Natural killer cell treated with Interleukin-12 subunit alpha and Interleukin-12 subunit beta and Interleukin-15 and Interleukin-18, amount 100 ng/mL, for 72 hours (primary cell): Measurements from ENCODE around the gene MND1. TPM values are rescaled to one million over a fixed set of nuclear protein-coding genes. Genes with fewer than 3 reads are reported as not detected.

ENCODE experiments used
- ATAC-seq, 2 donors: fragments of 150-1000 bp; cut with Tn5 transposase in 1 of 2; sonication (Bioruptor Pico), chemical (Tn5 transposase) in 1 of 2; 2 replicates each; pipeline ENCODE4 v1.10.0; 2021
- DNase-seq: peaks from one replicate; pipeline ENCODE4 v3.0.0; 2022; ENCODE audit warnings: low spot score
- H3K27ac Mint-ChIP-seq, 2 donors: 1 replicate in 1 of 2; 2 replicates in 1 of 2; pipeline ENCODE4 v1.8.0; 2022; ENCODE audit warnings: mixed read lengths in 2 of 2, mild to moderate bottlenecking in 1 of 2, moderate library complexity in 1 of 2
- H3K27me3 Mint-ChIP-seq, 2 donors: 1 replicate in 1 of 2; 2 replicates in 1 of 2; pipeline ENCODE4 v1.8.0; 2022; ENCODE audit warnings: mixed read lengths in 2 of 2
- H3K36me3 Mint-ChIP-seq: one replicate; pipeline ENCODE4 v1.8.0; 2022; ENCODE audit warnings: mixed read lengths
- H3K4me1 Mint-ChIP-seq, 2 donors: 1 replicate in 1 of 2; 2 replicates in 1 of 2; pipeline ENCODE4 v1.8.0; 2022; ENCODE audit warnings: low read depth in 2 of 2, mixed read lengths in 2 of 2, mild to moderate bottlenecking in 1 of 2
- H3K4me3 Mint-ChIP-seq: one replicate; pipeline ENCODE4 v1.8.0; 2022; ENCODE audit warnings: mixed read lengths
- H3K9me3 Mint-ChIP-seq: 2 replicates; pipeline ENCODE4 v1.8.0; 2022; ENCODE audit warnings: mixed read lengths
- total RNA-seq, 2 donors: library from RNA; stranded (reverse); gene quantifications; one replicate each; pipeline ENCODE4 v1.2.3, GENCODE V29; 2022

MND1 gene, protein sequence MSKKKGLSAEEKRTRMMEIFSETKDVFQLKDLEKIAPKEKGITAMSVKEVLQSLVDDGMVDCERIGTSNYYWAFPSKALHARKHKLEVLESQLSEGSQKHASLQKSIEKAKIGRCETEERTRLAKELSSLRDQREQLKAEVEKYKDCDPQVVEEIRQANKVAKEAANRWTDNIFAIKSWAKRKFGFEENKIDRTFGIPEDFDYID
- total RNA-seq = 10 to 100 TPM; 13.5 to 18.2 TPM

DNA sequence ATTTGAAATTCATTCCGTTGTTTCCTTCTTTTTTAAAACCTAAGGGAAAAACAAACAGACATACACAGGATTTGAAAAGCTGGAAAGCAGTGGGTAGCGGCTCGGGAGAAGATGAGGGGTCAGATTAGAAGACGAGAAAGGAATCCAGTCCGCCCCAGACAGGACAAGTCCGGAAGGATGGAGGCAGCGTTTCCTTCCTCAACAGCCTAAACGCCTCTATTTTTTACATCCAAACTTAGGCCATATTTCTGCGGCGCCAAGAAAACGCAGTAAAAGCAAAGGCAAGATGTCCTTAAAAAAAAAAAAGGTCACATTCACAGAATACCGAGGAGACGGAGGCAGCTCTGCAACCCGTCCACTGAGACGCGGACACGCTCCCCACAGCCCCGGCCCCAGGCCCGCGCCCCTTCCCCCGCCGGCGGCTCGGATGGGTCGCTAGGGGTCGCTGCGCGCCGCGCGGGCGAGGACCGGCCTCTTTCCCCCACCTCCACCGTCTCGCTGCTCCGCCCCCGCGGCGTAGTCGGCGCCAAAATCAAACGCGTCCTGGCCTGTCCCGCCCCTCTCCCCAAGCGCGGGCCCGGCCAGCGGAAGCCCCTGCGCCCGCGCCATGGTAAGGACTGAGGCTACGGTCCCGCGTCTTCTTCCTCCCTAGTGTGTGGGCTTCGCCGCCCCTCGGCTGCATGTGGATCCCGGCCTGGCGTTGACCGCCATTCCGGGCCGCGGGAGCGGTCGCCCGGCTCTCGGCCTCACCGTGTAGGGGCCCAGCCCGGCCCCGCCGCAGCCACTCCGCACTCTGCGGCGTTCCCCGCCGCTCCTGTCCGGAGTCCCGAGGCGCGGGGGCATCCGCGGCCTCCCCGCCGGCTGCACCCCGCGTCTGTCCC, at the start of gene MND1:
Gene MND1 (plus strand): TSS at position 558 of the 881 bp plus-strand sequence. CDS start 50 bp downstream, at position 608.
- H3K36me3 Mint-ChIP-seq = no peaks in the 10 kb centered on the region
- peaks cover 7 to 25% of the 10 kb centered on the region in 2 donors for H3K4me1 Mint-ChIP-seq
- H3K27me3 Mint-ChIP-seq = peaks cover 11% of the 10 kb centered on the region in 2 donors
- H3K27ac Mint-ChIP-seq = peak within 1 kb of the TSS; percentile 59 to 75
- ATAC-seq = peak; percentile 97
- H3K9me3 Mint-ChIP-seq = no peaks in the 10 kb centered on the region
- H3K4me3 Mint-ChIP-seq = peak within 1 kb of the TSS; percentile 90
- peak; percentile 92 for DNase-seq

GRCh38 chr4:153295131-153295755, 49.2 kb upstream of the MND1 start:
- H3K27ac Mint-ChIP-seq = no peak overlapping the region
- no peak overlapping the region for H3K4me3 Mint-ChIP-seq
- peaks cover 7 to 10% of the 10 kb centered on the region in 2 donors for H3K27me3 Mint-ChIP-seq
- peak in 1 of 2 donors; percentile 43 for ATAC-seq
- H3K4me1 Mint-ChIP-seq = no peaks in the 10 kb centered on the region
- H3K9me3 Mint-ChIP-seq = peaks cover 3% of the 10 kb centered on the region
- H3K36me3 Mint-ChIP-seq = no peaks in the 10 kb centered on the region
- no peak for DNase-seq

DNA sequence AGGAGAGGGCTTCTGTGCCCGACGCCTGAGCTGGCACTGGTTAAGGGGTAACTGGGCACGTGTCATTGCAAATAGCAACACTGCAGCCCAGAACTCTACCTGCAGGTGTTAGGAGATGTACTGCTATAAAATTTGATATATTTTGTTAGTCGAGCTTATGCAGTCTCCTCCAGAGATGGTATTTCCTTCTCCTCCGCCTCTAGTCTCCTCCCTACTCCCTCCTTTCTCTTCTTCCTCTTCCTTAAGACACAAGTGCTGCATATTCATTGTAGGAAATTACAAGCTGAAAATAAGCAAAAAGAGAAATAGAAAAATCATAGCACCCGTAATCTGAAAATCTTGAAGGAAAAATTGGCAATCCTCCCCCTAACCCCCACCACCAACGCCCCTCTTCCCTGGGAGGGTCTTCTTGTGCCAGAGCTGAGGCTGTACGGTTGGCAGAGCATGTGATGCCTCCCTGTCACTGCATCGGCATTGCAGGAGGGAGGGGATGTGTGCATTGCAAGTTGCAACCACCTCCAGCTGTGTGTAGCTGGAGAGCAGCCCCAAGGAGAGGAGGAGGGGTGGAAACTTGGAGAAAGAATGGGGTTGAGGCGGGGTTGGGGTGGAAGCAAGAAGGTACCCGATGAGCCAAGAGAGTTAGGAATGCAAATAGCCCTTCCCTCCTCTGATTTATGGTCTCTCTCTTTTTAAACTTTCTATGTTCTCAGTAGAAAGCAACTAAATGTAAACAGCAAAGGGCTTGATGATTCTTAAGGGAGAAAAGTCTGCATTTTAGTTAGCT, 48.3 kb upstream of the MND1 start:
- peaks cover 3% of the 10 kb centered on the region for H3K9me3 Mint-ChIP-seq
- H3K4me1 Mint-ChIP-seq = no peaks in the 10 kb centered on the region
- no peak overlapping the region for H3K27ac Mint-ChIP-seq
- H3K27me3 Mint-ChIP-seq = peaks cover 11 to 14% of the 10 kb centered on the region in 2 donors
- ATAC-seq (no peak), DNase-seq (no peak)
- H3K4me3 Mint-ChIP-seq = no peak overlapping the region
- H3K36me3 Mint-ChIP-seq = no peaks in the 10 kb centered on the region

GRCh38 chr4:153297116-153297515, 47.4 kb upstream of the MND1 start:
- H3K27ac Mint-ChIP-seq = no peak overlapping the region

DNA sequence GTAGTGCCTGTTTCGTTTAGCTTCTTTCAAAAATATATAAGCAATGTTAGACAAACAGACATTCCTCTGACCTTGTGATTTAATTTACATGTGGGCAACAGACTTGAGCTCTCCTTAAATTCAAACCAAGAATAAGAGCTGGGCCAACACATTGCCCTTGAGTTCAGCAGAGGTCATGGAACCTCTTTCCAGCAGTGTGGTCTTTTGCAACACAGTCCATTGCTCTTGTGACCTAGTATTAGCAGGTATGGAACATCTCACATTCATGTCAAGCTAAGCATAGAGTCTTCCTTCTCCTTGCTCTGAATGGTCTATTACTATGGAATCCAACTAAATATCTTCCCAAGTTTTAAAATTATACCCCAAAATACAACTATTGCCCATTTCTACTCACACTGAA, 33.7 kb upstream of the MND1 start:
- peaks cover 2 to 11% of the 10 kb centered on the region in 2 donors for H3K27me3 Mint-ChIP-seq
- no peaks in the 10 kb centered on the region for H3K9me3 Mint-ChIP-seq
- H3K36me3 Mint-ChIP-seq = no peaks in the 10 kb centered on the region
- ATAC-seq = no peak
- no peak overlapping the region for H3K4me3 Mint-ChIP-seq
- no peaks in the 10 kb centered on the region for H3K4me1 Mint-ChIP-seq
- H3K27ac Mint-ChIP-seq = no peak overlapping the region
- no peak for DNase-seq

More at GRCh38 chr4:153297116-153297515, 47.4 kb upstream of the MND1 start:
- no peak overlapping the region for H3K4me3 Mint-ChIP-seq
- ATAC-seq (no peak), DNase-seq (no peak)
- peaks cover 3% of the 10 kb centered on the region for H3K9me3 Mint-ChIP-seq
- H3K36me3 Mint-ChIP-seq = no peaks in the 10 kb centered on the region
- peaks cover 16 to 22% of the 10 kb centered on the region in 2 donors for H3K27me3 Mint-ChIP-seq
- H3K4me1 Mint-ChIP-seq = no peaks in the 10 kb centered on the region

GRCh38 chr4:153314915-153315314, 29.6 kb upstream of the MND1 start:
- Mint-ChIP-seq H3K4me1 (no peaks in the 10 kb centered on the region), H3K9me3 (no peaks in the 10 kb centered on the region), H3K4me3 (no peak overlapping the region), H3K36me3 (no peaks in the 10 kb centered on the region), H3K27ac (no peak overlapping the region), H3K27me3 (peaks cover 3 to 23% of the 10 kb centered on the region in 2 donors)
- ATAC-seq (no peak), DNase-seq (no peak)

- Mint-ChIP-seq H3K9me3 (no peaks in the 10 kb centered on the region), H3K4me3 (no peak overlapping the region), H3K27ac (no peak overlapping the region), H3K27me3 (peaks cover 3 to 19% of the 10 kb centered on the region in 2 donors), H3K36me3 (no peaks in the 10 kb centered on the region), H3K4me1 (no peaks in the 10 kb centered on the region)
- ATAC-seq (no peak), DNase-seq (no peak)
Observed at GRCh38 chr4:153318696-153319320, 25.7 kb upstream of the MND1 start.

GRCh38 chr4:153322791-153323190, 21.7 kb upstream of the MND1 start:
- Mint-ChIP-seq H3K27me3 (peaks cover 7 to 38% of the 10 kb centered on the region in 2 donors), H3K27ac (no peak overlapping the region)

GRCh38 chr4:153324046-153324445, 20.4 kb upstream of the MND1 start:
- Mint-ChIP-seq H3K4me3 (no peak overlapping the region), H3K4me1 (no peaks in the 10 kb centered on the region), H3K36me3 (no peaks in the 10 kb centered on the region), H3K9me3 (no peaks in the 10 kb centered on the region), H3K27ac (no peak overlapping the region), H3K27me3 (peaks cover 7 to 35% of the 10 kb centered on the region in 2 donors)
- DNase-seq = no peak
- ATAC-seq = no peak

More at GRCh38 chr4:153322791-153323190, 21.7 kb upstream of the MND1 start:
- H3K4me3 Mint-ChIP-seq = no peak overlapping the region
- H3K4me1 Mint-ChIP-seq = no peaks in the 10 kb centered on the region
- no peak for ATAC-seq
- no peaks in the 10 kb centered on the region for H3K36me3 Mint-ChIP-seq
- DNase-seq = no peak
- no peaks in the 10 kb centered on the region for H3K9me3 Mint-ChIP-seq

DNA sequence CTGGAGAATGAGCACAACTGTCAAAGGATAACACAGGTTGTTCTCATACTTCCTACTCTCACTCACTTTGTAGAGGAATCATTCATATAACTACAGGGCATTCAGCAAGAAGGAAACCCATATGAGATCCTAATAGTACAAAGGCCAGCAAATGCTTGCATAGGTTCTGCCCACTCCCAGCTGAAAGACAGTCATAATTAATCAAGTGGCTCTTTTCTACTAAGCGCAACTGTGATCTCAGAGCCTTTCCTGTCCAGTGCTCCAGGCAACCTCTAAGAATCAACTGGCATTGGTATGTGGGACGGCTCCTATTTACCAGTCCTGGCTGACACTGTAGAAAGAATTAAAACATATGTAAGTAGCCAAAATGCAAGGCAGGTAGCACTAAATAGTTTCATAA, 18.9 kb upstream of the MND1 start:
- Mint-ChIP-seq H3K4me1 (no peaks in the 10 kb centered on the region), H3K36me3 (no peaks in the 10 kb centered on the region), H3K27ac (no peak overlapping the region), H3K9me3 (no peaks in the 10 kb centered on the region), H3K27me3 (peaks cover 4 to 26% of the 10 kb centered on the region in 2 donors), H3K4me3 (no peak overlapping the region)
- ATAC-seq = no peak
- DNase-seq = no peak

- Mint-ChIP-seq H3K4me1 (no peaks in the 10 kb centered on the region), H3K36me3 (no peaks in the 10 kb centered on the region), H3K27me3 (peaks cover 4 to 26% of the 10 kb centered on the region in 2 donors), H3K4me3 (no peak overlapping the region), H3K9me3 (no peaks in the 10 kb centered on the region), H3K27ac (no peak overlapping the region)
- ATAC-seq (no peak), DNase-seq (no peak)
Observed at GRCh38 chr4:153326513-153326912, 18.0 kb upstream of the MND1 start.

- Mint-ChIP-seq H3K4me3 (no peak overlapping the region), H3K4me1 (no peaks in the 10 kb centered on the region), H3K27ac (no peak overlapping the region), H3K27me3 (peaks cover 7 to 26% of the 10 kb centered on the region in 2 donors), H3K9me3 (no peaks in the 10 kb centered on the region), H3K36me3 (no peaks in the 10 kb centered on the region)
- ATAC-seq (no peak), DNase-seq (no peak)
Observed at GRCh38 chr4:153327247-153327646, 17.2 kb upstream of the MND1 start.

- DNase-seq (no peak), ATAC-seq (no peak)
- H3K4me1 Mint-ChIP-seq = no peaks in the 10 kb centered on the region
- H3K9me3 Mint-ChIP-seq = no peaks in the 10 kb centered on the region
- peaks cover 5 to 15% of the 10 kb centered on the region in 2 donors for H3K27me3 Mint-ChIP-seq
- H3K4me3 Mint-ChIP-seq = no peak overlapping the region
- no peaks in the 10 kb centered on the region for H3K36me3 Mint-ChIP-seq
- no peak overlapping the region for H3K27ac Mint-ChIP-seq
Observed at GRCh38 chr4:153332936-153333335, 11.6 kb upstream of the MND1 start.
